IPS-20b (cell line): Measurements from ENCODE around the gene PITX2.

Experiments
- H3K27ac ChIP-seq: one replicate; pipeline ENCODE4 v1.5.1; 2013; ENCODE audit warnings: low read length
- H3K27me3 ChIP-seq: 2 replicates; pipeline ENCODE4 v1.6.1; 2013; ENCODE audit warnings: mild to moderate bottlenecking, low read length, inconsistent platforms; ENCODE audit not compliant: insufficient read depth
- H3K36me3 ChIP-seq: 2 replicates; pipeline ENCODE4 v1.6.1; 2013; ENCODE audit warnings: low read depth, mild to moderate bottlenecking, inconsistent platforms, low read length, moderate library complexity; ENCODE audit not compliant: insufficient read depth
- H3K4me1 ChIP-seq: 2 replicates; pipeline ENCODE4 v1.6.1; 2013; ENCODE audit warnings: mild to moderate bottlenecking, control low read depth, inconsistent platforms, low read length, moderate library complexity; ENCODE audit not compliant: insufficient read depth
- H3K4me3 ChIP-seq: 2 replicates; pipeline ENCODE4 v1.5.1; 2013; ENCODE audit warnings: mild to moderate bottlenecking, low read length, inconsistent platforms
- H3K9ac ChIP-seq: 2 replicates; pipeline ENCODE4 v1.6.1; 2013; ENCODE audit warnings: low read depth, mild to moderate bottlenecking, inconsistent platforms, low read length, moderate library complexity
- H3K9me3 ChIP-seq: 2 replicates; pipeline ENCODE4 v1.6.1; 2013; ENCODE audit warnings: mild to moderate bottlenecking, low read depth, low read length, inconsistent platforms; ENCODE audit not compliant: insufficient read depth

Gene PITX2

GRCh38 chr4:110613745-110614144 lies 9.1 kb downstream of the PITX2 start:
- peaks cover 99% of the 10 kb centered on the region for H3K27me3 ChIP-seq
- H3K9ac ChIP-seq: no peak overlapping the region
- no peaks in the 10 kb centered on the region for H3K9me3 ChIP-seq
- H3K4me1 ChIP-seq: peaks cover 31% of the 10 kb centered on the region
- H3K27ac ChIP-seq: no peak overlapping the region
- no peaks in the 10 kb centered on the region for H3K36me3 ChIP-seq
- peak overlapping the region; percentile 68 for H3K4me3 ChIP-seq

GRCh38 chr4:110612631-110613269 lies 10.1 kb downstream of the PITX2 start:
- Histone ChIP-seq H3K9me3 (no peaks in the 10 kb centered on the region), H3K36me3 (no peaks in the 10 kb centered on the region), H3K27me3 (peaks cover 98% of the 10 kb centered on the region), H3K4me3 (no peak overlapping the region), H3K9ac (no peak overlapping the region), H3K4me1 (peaks cover 27% of the 10 kb centered on the region), H3K27ac (no peak overlapping the region)

- no peak overlapping the region for H3K27ac ChIP-seq
- H3K27me3 ChIP-seq: peaks cover 91% of the 10 kb centered on the region
- H3K36me3 ChIP-seq: no peaks in the 10 kb centered on the region
- no peak overlapping the region for H3K4me3 ChIP-seq
- H3K4me1 ChIP-seq: peaks cover 26% of the 10 kb centered on the region
- no peak overlapping the region for H3K9ac ChIP-seq
- H3K9me3 ChIP-seq: no peaks in the 10 kb centered on the region
Measured at GRCh38 chr4:110611968-110612447, 10.9 kb downstream of the PITX2 start.

GRCh38 chr4:110610940-110611831 lies 11.7 kb downstream of the PITX2 start:
- peaks cover 23% of the 10 kb centered on the region for H3K4me1 ChIP-seq
- H3K9ac ChIP-seq: no peak overlapping the region
- no peak overlapping the region for H3K27ac ChIP-seq
- no peaks in the 10 kb centered on the region for H3K9me3 ChIP-seq
- H3K4me3 ChIP-seq: no peak overlapping the region
- peaks cover 83% of the 10 kb centered on the region for H3K27me3 ChIP-seq
- no peaks in the 10 kb centered on the region for H3K36me3 ChIP-seq

- Histone ChIP-seq H3K27me3 (peaks cover 77% of the 10 kb centered on the region), H3K9ac (no peak overlapping the region), H3K9me3 (no peaks in the 10 kb centered on the region), H3K4me1 (peaks cover 23% of the 10 kb centered on the region), H3K36me3 (no peaks in the 10 kb centered on the region), H3K4me3 (no peak overlapping the region), H3K27ac (no peak overlapping the region)
Measured at GRCh38 chr4:110610620-110610939, 12.3 kb downstream of the PITX2 start.

- Histone ChIP-seq H3K27ac (no peak overlapping the region), H3K4me3 (no peak overlapping the region), H3K9me3 (no peaks in the 10 kb centered on the region), H3K4me1 (peaks cover 19% of the 10 kb centered on the region), H3K9ac (no peak overlapping the region), H3K27me3 (peaks cover 63% of the 10 kb centered on the region), H3K36me3 (no peaks in the 10 kb centered on the region)
Measured at GRCh38 chr4:110609044-110609750, 13.7 kb downstream of the PITX2 start.

GRCh38 chr4:110605077-110605476 lies 17.8 kb downstream of the PITX2 start:
- Histone ChIP-seq H3K4me3 (no peak overlapping the region), H3K4me1 (peaks cover 10% of the 10 kb centered on the region), H3K36me3 (no peaks in the 10 kb centered on the region), H3K27me3 (peaks cover 22% of the 10 kb centered on the region; the same call in 1 of the 2 replicates), H3K9ac (no peak overlapping the region), H3K27ac (no peak overlapping the region), H3K9me3 (no peaks in the 10 kb centered on the region)

- H3K36me3 ChIP-seq: no peaks in the 10 kb centered on the region
- no peaks in the 10 kb centered on the region; the same call in 1 of the 2 replicates for H3K9me3 ChIP-seq
- H3K27me3 ChIP-seq: no peaks in the 10 kb centered on the region; the same call in 1 of the 2 replicates
- no peak overlapping the region for H3K4me3 ChIP-seq
- H3K9ac ChIP-seq: no peak overlapping the region
- no peaks in the 10 kb centered on the region for H3K4me1 ChIP-seq
- H3K27ac ChIP-seq: no peak overlapping the region
Measured at GRCh38 chr4:110602061-110602460, 20.8 kb downstream of the PITX2 start.

GRCh38 chr4:110597582-110597981 lies 25.3 kb downstream of the PITX2 start:
- Histone ChIP-seq H3K9me3 (no peaks in the 10 kb centered on the region; the same call in 1 of the 2 replicates), H3K27me3 (no peaks in the 10 kb centered on the region), H3K9ac (no peak overlapping the region), H3K27ac (no peak overlapping the region), H3K4me3 (no peak overlapping the region), H3K36me3 (no peaks in the 10 kb centered on the region), H3K4me1 (no peaks in the 10 kb centered on the region)

GRCh38 chr4:110596431-110596830 lies 26.4 kb downstream of the PITX2 start:
- Histone ChIP-seq H3K27me3 (no peaks in the 10 kb centered on the region), H3K4me3 (no peak overlapping the region), H3K4me1 (no peaks in the 10 kb centered on the region), H3K36me3 (no peaks in the 10 kb centered on the region), H3K9ac (no peak overlapping the region), H3K9me3 (no peaks in the 10 kb centered on the region; the same call in 1 of the 2 replicates), H3K27ac (no peak overlapping the region)

- Histone ChIP-seq H3K27ac (no peak overlapping the region), H3K9ac (no peak overlapping the region), H3K36me3 (no peaks in the 10 kb centered on the region), H3K9me3 (no peaks in the 10 kb centered on the region; the same call in 1 of the 2 replicates), H3K4me1 (no peaks in the 10 kb centered on the region), H3K27me3 (no peaks in the 10 kb centered on the region), H3K4me3 (no peak overlapping the region)
Measured at GRCh38 chr4:110595583-110595982, 27.3 kb downstream of the PITX2 start.
